ENCODE measurements around the gene C11orf97. TPM values are rescaled to one million over a fixed set of nuclear protein-coding genes. Genes with fewer than 3 reads are reported as not detected.

C11orf97 gene
- total and polyA plus RNA-seq, 9 of the 15 experiments (the other 6 are each of a cell fraction or from before 2014, with no cell fraction given): not detected

GRCh38 chr11:94543695-94544645 lies 31.7 kb downstream of the C11orf97 start, which contains the start of gene FUT4 (continued):
- TF ChIP-seq CREB1 (IDR thresholded peaks at IDR 0.05) (peak; percentile 3), CREB1 (CRISPR knock-in tag; IDR thresholded peaks at IDR 0.05) (peak; percentile 67; the same call in 1 of the 2 replicates), POLR2B (IDR thresholded peaks at IDR 0.05; ENCODE audit: low read depth, partially characterized antibody) (peak; percentile 87), MLLT1 (IDR thresholded peaks at IDR 0.05) (peak; percentile 48 to 52; a peak in 1 of 4 replicates), ZFX (CRISPR knock-in tag; IDR thresholded peaks at IDR 0.05) (peak; percentile 100), RBM25 (IDR thresholded peaks at IDR 0.05; ENCODE audit: low read depth, low read length, severe bottlenecking) (no peak), ZNF785 (CRISPR knock-in tag; IDR thresholded peaks at IDR 0.05) (no peak), ZNF583 (CRISPR knock-in tag; IDR thresholded peaks at IDR 0.05) (peak; percentile 70; the same call in 1 of the 2 replicates), NFE2L1 (tag; IDR thresholded peaks at IDR 0.05; ENCODE audit: borderline replicate concordance, low read depth) (no peak), TFAP4 (CRISPR knock-in tag; IDR thresholded peaks at IDR 0.05; ENCODE audit: borderline replicate concordance) (peak; percentile 83), MGA (IDR thresholded peaks at IDR 0.05) (peak; percentile 95), SIN3B (IDR thresholded peaks at IDR 0.05; ENCODE audit: low read depth) (peak; percentile 33; the same call in 1 of the 2 replicates), SUPT5H (IDR thresholded peaks at IDR 0.05) (peak; percentile 89), MAFK (IDR thresholded peaks at IDR 0.05; ENCODE audit: low read length) (no peak)
